HG02571 (cell line): ENCODE data around the gene NEUROD4.
"Not testable (repeated sequence)": the region's sequence is repeated elsewhere in the genome, so short reads cannot be mapped to it uniquely, and the experiment has no call there.

ENCODE experiments used
- ATAC-seq: cut with Tn5 transposase; IDR thresholded peaks from one replicate; pipeline ENCODE4 v1.9.1; 2021; ENCODE audit warnings: mild to moderate bottlenecking, moderate library complexity; ENCODE audit not compliant: unreplicated experiment

NEUROD4 gene, protein sequence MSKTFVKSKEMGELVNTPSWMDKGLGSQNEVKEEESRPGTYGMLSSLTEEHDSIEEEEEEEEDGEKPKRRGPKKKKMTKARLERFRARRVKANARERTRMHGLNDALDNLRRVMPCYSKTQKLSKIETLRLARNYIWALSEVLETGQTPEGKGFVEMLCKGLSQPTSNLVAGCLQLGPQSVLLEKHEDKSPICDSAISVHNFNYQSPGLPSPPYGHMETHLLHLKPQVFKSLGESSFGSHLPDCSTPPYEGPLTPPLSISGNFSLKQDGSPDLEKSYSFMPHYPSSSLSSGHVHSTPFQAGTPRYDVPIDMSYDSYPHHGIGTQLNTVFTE

DNA sequence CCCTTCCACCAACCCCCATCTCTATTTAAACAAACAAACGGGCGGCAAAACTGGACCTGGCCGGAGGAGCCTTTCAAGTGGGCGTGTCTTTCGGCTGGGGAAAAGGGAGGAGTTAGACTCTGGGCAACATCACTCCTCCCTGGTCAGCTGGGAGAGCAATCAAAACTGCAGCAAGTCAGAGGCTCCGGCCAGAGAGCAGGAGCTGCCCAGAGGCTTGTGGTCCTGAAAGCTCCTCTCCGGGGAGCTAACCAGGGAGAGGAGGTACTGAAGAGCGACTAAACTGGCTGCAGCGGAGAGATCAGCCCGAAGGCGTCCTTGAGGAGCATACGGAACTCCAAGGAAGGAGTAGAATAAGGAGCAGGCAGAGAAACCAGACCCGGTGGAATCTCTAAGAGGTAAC lies at the start of gene NEUROD4:
TSS of gene NEUROD4 (plus strand) at position 191 of the 400 bp plus-strand sequence. CDS start 6,466 bp downstream, outside the sequence.
- ATAC-seq, result no peak

DNA sequence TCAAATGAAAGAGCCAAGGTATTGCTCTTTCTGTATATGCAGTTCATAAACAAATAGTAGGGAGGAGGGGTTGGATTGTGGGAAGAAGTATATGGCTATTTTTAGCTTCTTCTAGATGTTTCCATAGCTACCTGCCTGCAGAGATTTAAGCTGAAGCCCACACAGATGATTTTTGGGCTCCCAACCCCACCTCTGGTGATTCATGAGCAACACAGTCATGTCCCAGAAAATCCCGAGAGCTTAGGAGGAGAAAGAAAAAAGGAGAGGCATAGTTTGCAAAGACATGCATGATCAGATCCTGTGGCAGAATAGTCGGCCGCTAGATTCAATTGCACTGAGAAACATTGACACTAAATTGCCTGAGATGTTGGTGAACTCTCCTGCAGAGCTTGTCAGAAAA lies 49.0 kb upstream of the NEUROD4 start:
- no peak for ATAC-seq

DNA sequence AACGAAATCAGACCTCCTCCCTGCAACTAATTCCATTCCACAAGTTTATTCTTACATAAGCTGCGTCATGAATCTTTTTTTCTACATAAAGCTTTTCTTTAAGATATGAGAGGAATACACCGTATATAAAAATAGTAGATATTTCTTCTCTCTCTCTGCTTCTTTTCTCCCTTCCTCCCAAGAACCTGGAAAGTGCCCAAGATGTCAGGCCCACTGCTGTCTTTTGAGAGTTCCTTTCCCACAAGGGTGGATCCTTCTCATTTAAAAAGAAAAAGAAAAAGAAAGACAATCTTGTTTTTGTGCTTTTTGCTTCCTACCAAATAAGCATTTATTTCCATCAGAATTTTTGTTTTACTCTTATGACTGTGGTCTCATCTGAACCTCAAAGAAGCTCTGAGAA lies 46.2 kb upstream of the NEUROD4 start:
- no peak for ATAC-seq

DNA sequence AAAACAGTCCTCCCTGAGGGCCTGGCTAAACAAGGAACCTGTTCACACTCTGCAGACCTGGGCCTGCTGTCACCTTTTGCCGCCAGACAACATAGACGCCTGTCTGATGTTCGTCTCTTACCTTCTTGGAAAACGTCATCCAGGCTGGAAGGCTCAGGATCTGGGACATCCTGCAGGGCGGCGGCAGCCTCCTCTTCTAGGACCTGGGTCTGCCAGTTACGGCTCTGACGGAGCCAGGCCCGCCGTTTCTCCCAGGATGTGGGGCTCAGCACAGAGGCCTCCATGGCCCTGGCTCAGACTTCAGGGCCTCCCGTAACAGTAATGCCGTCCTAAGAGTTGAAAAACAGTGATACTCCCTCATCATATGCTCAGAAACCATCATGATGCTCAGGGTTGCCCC lies 45.5 kb upstream of the NEUROD4 start:
- no peak for ATAC-seq

DNA sequence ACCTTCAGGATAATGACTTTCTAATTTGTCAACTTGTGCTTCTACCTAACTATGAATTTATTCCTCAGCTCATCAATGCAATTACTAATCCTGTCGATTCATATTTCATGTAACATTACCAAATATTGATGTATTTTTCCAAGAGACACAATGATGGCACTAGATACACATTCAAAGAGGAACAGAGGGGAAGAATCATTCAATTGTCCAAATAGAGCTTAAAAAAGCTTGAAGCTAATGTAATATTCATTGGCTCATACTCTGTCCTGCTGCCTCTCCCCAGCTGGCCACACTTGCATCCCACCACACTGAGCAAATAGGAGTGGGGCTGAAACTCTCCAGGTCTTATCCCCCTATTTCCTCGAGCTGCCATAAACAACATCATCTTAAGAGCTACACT lies 44.5 kb upstream of the NEUROD4 start:
- no peak for ATAC-seq

DNA sequence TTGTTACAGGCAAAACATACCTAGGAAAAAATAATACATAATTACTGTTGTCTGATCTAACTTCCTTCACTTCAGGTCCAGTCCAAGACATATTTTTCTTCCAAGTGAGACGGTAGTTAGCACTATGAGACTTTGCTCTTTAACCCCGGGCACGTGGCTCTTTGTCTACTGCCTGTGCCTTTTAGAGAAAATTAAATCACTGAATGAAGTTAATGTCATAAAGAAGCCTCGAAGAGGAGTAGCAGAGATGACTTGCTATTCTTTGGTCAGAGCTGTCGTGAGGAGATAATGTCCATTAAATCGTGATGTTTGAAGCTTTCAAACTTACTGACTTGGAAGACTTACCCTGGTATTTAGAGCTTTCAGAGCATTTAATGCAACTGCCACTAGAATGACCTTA lies 43.9 kb upstream of the NEUROD4 start:
- ATAC-seq, result no peak

DNA sequence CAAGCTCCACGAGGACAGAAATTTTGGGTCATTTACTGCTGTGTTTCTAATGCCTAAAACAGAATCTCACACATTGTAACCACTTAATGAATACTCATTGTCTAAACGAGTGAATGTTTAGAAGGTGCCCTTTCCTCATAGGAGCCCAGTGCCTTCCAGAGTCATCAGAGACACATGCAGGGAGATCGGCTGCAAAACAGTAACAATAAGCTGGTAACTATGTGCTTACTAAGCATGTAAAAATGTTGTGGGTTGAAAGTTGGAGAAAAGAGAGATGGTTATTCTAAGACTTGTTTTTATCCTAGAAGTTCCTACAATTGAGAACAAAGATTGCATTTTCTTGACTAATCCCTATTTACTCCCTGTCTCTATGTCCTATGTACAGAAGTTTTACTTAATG lies 42.6 kb upstream of the NEUROD4 start:
- no peak for ATAC-seq

DNA sequence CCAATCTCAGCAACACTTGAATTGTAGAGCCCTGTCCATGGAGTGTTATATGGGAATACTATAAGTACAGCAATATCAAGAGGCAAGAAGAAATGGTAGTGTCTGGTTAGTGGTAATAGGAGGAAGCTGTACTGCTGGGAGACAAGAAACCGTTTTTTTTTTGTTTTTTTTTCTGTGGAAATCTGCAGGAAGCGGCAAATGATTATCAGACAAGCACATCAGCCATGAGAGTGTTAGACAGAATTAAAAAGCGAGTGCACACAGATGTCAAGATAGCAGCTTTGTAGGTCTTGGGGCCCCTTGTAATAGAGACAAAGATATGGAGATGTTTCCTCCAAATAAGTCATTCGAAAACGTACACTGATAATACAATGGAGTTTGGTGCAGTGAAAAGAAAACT lies 41.9 kb upstream of the NEUROD4 start:
- ATAC-seq, result no peak

DNA sequence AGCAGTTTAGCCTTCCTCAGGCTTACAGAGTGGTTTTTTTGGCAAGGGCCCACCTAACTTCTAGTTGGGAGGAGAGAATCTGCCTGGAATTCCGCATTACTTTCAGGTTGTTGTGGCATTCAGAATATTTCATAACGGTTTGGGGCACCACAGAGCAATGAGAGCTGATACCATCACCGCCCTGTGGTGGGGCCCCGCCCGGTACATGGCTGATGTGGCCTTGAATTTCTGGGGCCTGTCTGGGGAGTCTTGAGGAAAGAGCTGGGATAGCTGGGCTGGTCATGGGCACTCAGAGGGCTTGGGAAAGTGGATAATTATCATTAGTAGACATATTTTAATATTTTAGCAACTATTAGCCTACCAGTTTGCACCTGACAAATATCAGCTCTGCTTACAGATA lies 39.4 kb upstream of the NEUROD4 start:
- no peak for ATAC-seq

DNA sequence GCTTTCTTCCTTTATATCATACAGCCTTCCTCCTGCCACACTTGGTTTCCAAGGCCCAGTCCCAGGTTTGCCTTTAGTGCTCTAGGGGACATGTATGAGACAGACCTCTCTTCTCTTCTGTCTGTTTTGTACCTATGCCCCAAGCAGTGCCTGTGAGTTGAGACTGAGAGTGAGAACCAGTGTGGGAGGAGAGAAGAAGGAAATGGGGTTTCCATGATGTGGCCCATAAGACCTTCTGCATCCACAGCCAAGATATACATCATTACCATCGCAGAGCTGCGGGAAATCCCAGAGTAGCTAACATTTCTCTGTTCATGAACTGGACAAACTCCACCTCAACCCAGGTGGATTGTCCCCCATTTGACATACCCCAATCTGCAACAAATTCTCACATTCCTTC lies 38.0 kb upstream of the NEUROD4 start:
- ATAC-seq, result peak; percentile 47

DNA sequence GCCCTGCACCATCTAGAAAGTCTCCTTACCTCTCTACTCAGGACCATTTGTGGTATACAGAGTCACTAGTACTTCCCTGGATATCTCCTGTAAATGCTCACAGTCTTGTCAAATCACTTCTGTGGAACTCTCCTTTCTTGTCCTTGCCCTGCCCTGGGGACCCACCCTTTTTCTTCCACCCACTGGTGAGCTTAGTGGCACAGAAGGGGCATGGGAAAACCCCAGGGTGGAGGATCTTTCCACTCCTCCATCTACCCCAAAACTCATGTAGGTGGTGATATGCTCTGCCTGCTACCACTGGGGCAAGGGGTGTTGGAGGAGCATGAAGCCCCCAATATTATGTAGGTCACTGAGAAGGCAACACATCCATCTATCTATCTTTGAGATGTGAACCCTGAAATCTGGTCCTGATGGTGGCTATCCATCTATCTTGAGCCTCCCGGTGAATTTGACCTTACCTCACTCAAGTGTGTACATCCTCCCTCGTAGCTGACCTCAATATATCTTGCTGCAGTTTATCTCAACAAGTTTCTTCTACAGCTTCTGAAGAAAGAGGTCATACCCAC lies 36.2 kb upstream of the NEUROD4 start:
- no peak for ATAC-seq

DNA sequence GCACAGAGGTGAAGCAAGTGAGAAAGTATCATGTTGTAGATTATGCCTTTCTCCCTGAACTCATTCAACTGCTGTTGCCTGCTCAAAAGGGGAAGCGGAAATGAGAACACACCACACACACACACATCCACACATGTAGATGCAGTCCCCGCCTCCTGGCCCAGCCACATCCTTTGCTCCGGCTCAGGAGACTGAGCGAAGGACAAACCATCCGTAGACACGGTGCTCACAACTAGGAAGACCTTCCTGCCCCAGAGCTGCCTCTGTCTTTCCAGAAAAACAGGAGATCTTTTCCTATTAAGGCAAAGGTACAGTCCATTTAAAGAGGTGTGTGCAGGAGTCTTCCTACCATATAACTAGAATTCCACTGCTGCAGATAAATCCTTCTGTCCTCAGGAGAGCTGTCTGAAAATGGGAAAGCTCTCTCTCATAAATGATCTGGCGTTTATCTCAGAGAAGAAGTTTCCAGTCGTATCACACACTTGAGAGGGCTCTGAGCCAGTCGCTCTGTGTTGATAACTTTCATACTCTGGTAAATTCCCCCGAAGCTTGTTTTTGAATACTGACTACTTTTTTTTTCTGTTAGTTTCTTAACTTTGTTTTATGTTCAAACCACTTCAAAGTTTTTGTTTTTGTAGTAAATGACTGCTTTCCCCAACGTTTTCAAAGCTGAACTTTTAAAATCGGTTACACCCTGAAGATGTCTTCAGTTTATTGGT lies 35.0 kb upstream of the NEUROD4 start, which contains the start of gene TESPA1:
TSS of gene TESPA1 (minus strand) at position 105 of the 719 bp plus-strand sequence. CDS start 10,200 bp downstream, outside the sequence.
- ATAC-seq, result peak; percentile 90

DNA sequence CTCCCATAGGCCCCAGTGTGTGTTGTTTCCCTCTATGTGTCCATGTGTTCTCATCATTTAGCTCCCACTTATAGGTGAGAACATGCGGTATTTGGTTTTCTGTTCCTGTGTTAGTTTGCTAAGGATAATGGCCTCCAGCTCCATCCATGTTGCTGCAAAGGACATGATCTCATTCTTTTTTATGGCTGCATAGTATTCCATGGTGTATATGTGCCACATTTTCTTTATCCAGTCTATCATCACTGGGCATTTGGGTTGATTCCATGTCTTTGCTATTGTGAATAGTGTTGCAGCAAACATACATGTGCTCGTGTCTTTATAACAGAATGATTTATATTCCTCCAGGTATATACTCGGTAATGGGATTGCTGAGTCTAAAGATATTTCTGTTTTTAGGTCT lies 33.0 kb upstream of the NEUROD4 start:
- ATAC-seq, result not testable (repeated sequence)

DNA sequence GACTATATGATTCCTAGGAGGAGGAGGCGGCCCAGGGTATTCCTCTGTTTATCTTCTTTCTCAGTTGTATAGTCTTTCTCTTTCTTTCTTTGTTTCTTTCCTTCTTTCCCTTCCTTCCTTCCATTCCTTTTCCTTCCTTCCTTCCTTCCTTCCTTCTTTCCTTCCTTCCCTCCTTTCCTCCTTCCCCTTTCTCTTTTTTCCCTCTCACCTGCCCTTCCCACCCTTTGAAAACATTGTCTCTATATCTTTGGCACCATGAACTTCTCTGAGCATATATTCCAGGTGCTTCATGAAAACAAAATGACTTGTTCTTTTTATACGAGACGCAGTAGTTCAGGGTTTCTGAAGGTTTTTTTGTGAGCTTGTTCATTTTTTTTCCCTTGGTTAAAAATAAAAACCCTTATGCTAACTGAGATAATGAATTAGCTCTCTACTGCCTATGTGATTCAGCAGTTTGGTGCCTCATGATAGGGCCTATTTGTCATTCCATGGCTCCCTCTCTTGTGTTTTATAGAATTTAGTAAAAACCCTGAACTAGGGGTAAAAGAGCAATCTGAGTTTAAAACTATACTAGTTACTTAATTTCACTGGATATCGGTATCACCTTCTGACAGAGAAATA lies 32.1 kb upstream of the NEUROD4 start:
- ATAC-seq, result no peak

DNA sequence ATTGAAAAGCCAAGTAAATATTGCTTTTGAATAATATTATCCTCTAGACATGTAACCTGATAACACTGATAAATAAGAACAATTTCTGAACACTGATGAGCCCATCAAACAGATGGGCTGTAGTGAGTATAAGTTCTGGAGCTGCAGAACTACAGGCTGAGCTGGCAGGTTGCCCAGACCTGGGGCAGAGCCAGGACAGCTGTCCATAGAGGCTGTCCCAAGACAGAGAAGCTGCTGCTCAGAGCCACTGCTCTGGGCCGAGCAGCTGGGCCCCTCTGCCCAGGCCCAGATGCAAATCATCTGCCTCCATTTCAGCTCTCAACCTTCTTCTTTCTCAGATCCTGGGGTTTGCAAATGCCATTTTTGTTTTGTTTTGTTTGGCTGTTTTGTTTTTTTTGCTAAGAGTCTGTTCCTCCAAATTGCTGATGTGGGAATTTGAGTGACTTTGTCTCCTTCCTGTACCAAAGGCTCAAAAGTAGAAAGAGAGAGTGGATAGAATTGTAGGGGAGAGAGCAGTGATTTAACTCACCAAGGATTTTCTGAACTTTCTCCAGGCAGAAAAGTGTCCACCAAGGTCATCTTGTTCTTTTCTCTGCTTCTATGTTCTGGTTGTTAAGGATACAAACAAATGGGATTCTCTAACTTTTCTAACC lies 31.2 kb upstream of the NEUROD4 start:
- ATAC-seq, result peak; percentile 42

DNA sequence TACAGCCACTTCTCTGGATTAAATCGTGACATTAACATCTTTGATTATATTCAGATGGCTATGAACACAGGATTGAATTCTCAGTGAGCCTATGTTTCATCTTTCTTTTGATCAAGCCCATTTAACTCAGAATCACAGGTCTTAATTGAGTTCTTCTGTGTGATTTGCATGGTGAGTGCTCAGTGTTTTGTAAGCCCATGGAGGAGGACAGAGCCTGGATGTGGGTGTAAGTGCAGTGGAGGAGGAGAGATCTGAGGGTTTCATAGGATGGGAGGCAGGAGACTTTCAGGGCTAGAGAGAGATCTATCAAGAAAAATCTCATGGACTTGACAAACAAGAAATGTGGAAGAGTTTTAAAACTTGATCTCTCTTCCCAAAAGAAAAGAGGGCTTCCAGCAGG lies 29.9 kb upstream of the NEUROD4 start:
- no peak for ATAC-seq

DNA sequence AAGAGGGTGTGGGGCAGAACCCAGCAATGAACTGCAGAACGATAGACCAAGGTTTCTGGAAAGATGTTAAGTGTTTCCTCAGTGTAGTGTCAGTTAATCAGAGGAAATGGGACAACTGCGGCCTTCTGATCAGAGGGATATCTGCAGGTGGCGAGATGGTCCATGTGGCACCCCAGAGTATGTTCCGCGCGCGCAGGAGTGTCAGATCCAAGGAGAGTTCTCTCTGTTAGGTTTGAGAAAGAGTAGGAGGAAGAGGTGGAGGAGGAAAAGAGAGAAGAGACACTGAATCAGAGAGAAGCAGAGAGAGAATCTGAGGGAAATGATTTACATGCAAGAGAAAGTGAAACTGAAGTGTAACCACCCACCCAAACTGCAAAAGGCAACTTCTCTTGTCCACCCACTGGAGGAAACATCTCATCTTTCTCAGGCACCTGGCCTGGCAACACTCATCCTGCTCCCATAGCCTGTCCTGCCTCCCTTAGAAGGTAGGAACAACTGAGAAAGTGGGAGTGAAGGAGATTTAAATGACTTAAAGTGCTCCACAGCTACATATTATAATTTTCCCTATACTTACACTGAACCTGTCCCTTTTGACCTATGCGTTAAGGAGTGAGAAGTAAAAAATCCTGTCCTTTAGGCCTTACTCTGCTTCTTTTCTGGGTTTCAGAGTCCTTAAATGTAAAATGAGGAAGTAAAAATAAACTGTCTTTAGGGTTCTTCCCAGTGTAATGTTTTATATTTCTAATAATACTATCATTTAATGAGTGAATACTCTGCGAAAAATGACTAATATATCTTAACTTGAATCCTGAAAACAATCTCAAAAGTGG lies 28.4 kb upstream of the NEUROD4 start:
- peak; percentile 74 for ATAC-seq

DNA sequence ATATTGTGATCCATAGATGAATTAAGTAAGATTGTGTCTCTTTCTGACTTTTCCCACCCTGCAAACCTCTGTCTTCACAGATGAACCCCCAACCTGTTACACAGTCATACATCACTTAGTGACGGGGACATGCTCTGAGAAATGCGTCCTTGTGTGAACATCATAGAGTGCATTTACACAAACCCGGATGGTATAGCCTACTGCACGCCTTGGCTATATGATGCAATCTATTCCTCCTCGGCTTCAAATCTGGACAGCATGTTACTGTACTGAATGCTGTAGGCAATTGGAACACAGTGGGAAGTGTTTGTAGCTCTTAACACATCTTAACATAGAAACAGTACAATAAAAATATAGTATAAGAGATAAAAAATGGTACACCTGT lies 27.8 kb upstream of the NEUROD4 start:
- ATAC-seq, result no peak

DNA sequence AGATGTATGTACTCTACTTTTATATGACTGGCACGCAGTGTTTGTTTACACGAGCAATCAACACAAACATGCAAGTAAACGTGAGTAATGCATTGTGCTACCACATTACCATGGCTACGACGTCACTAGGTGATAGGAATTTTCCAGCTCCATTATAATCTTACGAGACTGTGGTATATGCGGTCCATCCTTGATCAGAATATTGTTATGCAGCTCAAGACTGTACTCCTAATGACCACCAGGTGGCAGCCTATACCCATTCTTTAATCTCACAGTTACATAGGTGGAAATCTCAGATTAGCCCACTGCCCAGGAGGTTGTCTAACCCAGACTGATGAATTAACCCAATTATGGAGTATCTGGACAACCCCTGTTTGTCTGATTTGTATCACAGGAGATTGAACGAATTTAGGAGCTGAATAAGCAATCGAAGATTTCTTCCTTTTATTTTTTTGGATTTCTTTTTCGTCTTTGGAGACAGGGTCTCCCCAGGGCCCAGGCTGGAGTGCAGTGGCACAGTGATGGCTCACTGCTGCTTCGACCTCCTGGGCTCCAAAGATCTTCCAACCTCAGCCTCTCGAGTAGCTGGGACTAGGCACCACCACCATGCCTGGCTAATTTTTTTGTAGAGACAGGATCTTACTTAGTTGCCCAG lies 26.5 kb upstream of the NEUROD4 start:
- no peak for ATAC-seq

DNA sequence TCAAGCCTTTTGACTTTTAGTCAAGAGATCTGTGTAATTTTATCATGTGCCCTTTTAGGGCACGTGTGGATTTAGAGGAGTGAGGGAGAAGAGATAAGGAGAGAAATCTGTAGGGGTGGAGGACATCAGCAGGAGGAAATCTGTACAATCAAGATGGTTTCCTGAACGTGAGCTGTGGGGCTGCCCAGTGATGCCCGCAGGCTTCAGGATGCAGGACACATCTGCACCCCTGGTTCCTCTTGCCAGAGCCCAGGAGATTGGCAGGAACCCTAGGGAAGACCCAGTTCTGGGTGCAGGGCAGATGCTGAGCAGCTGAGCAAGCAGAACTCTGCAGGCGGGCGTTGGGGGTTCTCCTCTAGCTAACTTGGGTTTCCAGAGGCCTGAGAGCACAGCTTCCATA lies 23.6 kb upstream of the NEUROD4 start:
- no peak for ATAC-seq
